Measurements from ENCODE around the gene IGSF9B.

IGSF9B gene

GRCh38 chr11:133948711-133949110 is 8.1 kb downstream of the IGSF9B start:
- H3K27ac ChIP-seq = no peak overlapping the region
- no peak for TF ChIP-seq ZFX (IDR thresholded peaks at IDR 0.05)
- TF ChIP-seq CTCF (conservative IDR thresholded peaks at IDR 0.05) = no peak

GRCh38 chr11:133947321-133947756 is 9.4 kb downstream of the IGSF9B start:
- H3K27ac ChIP-seq = no peak overlapping the region
- no peak for TF ChIP-seq ZFX (IDR thresholded peaks at IDR 0.05)
- TF ChIP-seq CTCF (conservative IDR thresholded peaks at IDR 0.05) = no peak; the same call in 1 of the 2 replicates

GRCh38 chr11:133946541-133947318 is 10.0 kb downstream of the IGSF9B start:
- TF ChIP-seq ZFX (IDR thresholded peaks at IDR 0.05) = no peak
- TF ChIP-seq CTCF (conservative IDR thresholded peaks at IDR 0.05) = no peak
- H3K27ac ChIP-seq = no peak overlapping the region

- TF ChIP-seq CTCF (conservative IDR thresholded peaks at IDR 0.05) (no peak), ZFX (IDR thresholded peaks at IDR 0.05) (no peak)
- no peak overlapping the region for H3K27ac ChIP-seq
Observed at GRCh38 chr11:133946051-133946450, 10.7 kb downstream of the IGSF9B start.

- no peak overlapping the region for H3K27ac ChIP-seq
- TF ChIP-seq CTCF (conservative IDR thresholded peaks at IDR 0.05) (no peak), ZFX (IDR thresholded peaks at IDR 0.05) (no peak)
Observed at GRCh38 chr11:133945087-133945974, 11.4 kb downstream of the IGSF9B start.

GRCh38 chr11:133943950-133944698 is 12.6 kb downstream of the IGSF9B start:
- TF ChIP-seq ZFX (IDR thresholded peaks at IDR 0.05) = no peak
- no peak for TF ChIP-seq CTCF (conservative IDR thresholded peaks at IDR 0.05)

More at GRCh38 chr11:133943950-133944698, 12.6 kb downstream of the IGSF9B start:
- no peak overlapping the region for H3K27ac ChIP-seq

Measured in C4-2B (cell line).